Measurements from ENCODE around the gene ACKR3. TPM values are rescaled to one million over a fixed set of nuclear protein-coding genes. Genes with fewer than 3 reads are reported as not detected.

Gene ACKR3
- total RNA-seq, 1 donor = 18.8 TPM

- no peaks in the 10 kb centered on the region for H3K9me3 ChIP-seq (ENCODE audit: low read depth, low read length)
- no peak overlapping the region for H3K4me2 ChIP-seq (ENCODE audit: insufficient read depth, low read length)
- no peaks in the 10 kb centered on the region for H4K20me1 ChIP-seq (ENCODE audit: insufficient read depth, low read length)
- no peak overlapping the region for H2AFZ ChIP-seq (ENCODE audit: low read length)
- H3K79me2 ChIP-seq (ENCODE audit: insufficient read depth, low read length) = no peaks in the 10 kb centered on the region
- H3K4me3 ChIP-seq (ENCODE audit: insufficient read depth, low read length) = no peak overlapping the region
- H3K27ac ChIP-seq (ENCODE audit: low read depth, low read length) = no peak overlapping the region
- H3K36me3 ChIP-seq (ENCODE audit: insufficient read depth, low read length) = no peaks in the 10 kb centered on the region
- TF ChIP-seq CTCF (IDR thresholded peaks at IDR 0.05; ENCODE audit: extremely low read depth, low read depth, low read length) = no peak
- no peak for DNase-seq (ENCODE audit: insufficient read length, low spot score, missing footprints)
- H3K27me3 ChIP-seq (ENCODE audit: insufficient read depth, low read length) = peaks cover 53% of the 10 kb centered on the region
- no peaks in the 10 kb centered on the region for H3K4me1 ChIP-seq (ENCODE audit: insufficient read depth, low read length)
Measured at GRCh38 chr2:236618370-236618769, 48.7 kb downstream of the ACKR3 start.

- Histone ChIP-seq H3K4me3 (ENCODE audit: insufficient read depth, low read length) (no peak overlapping the region), H3K9me3 (ENCODE audit: low read depth, low read length) (no peaks in the 10 kb centered on the region), H2AFZ (ENCODE audit: low read length) (no peak overlapping the region), H3K4me1 (ENCODE audit: insufficient read depth, low read length) (no peaks in the 10 kb centered on the region), H3K27ac (ENCODE audit: low read depth, low read length) (no peak overlapping the region), H3K79me2 (ENCODE audit: insufficient read depth, low read length) (no peaks in the 10 kb centered on the region), H3K27me3 (ENCODE audit: insufficient read depth, low read length) (peaks cover 48% of the 10 kb centered on the region), H4K20me1 (ENCODE audit: insufficient read depth, low read length) (no peaks in the 10 kb centered on the region), H3K36me3 (ENCODE audit: insufficient read depth, low read length) (no peaks in the 10 kb centered on the region), H3K4me2 (ENCODE audit: insufficient read depth, low read length) (no peak overlapping the region)
- DNase-seq (ENCODE audit: insufficient read length, low spot score, missing footprints) = no peak
- no peak for TF ChIP-seq CTCF (IDR thresholded peaks at IDR 0.05; ENCODE audit: extremely low read depth, low read depth, low read length)
Measured at GRCh38 chr2:236619910-236620612, 50.4 kb downstream of the ACKR3 start.

GRCh38 chr2:236621786-236622185 is 52.2 kb downstream of the ACKR3 start:
- H3K4me1 ChIP-seq (ENCODE audit: insufficient read depth, low read length) = no peaks in the 10 kb centered on the region
- H3K79me2 ChIP-seq (ENCODE audit: insufficient read depth, low read length) = no peaks in the 10 kb centered on the region
- TF ChIP-seq CTCF (IDR thresholded peaks at IDR 0.05; ENCODE audit: extremely low read depth, low read depth, low read length) = no peak
- H3K9me3 ChIP-seq (ENCODE audit: low read depth, low read length) = no peaks in the 10 kb centered on the region
- no peaks in the 10 kb centered on the region for H4K20me1 ChIP-seq (ENCODE audit: insufficient read depth, low read length)
- no peak overlapping the region for H2AFZ ChIP-seq (ENCODE audit: low read length)
- peaks cover 40% of the 10 kb centered on the region for H3K27me3 ChIP-seq (ENCODE audit: insufficient read depth, low read length)
- H3K36me3 ChIP-seq (ENCODE audit: insufficient read depth, low read length) = no peaks in the 10 kb centered on the region
- no peak overlapping the region for H3K4me3 ChIP-seq (ENCODE audit: insufficient read depth, low read length)
- H3K27ac ChIP-seq (ENCODE audit: low read depth, low read length) = no peak overlapping the region
- no peak overlapping the region for H3K4me2 ChIP-seq (ENCODE audit: insufficient read depth, low read length)
- no peak for DNase-seq (ENCODE audit: insufficient read length, low spot score, missing footprints)

- no peaks in the 10 kb centered on the region for H3K79me2 ChIP-seq (ENCODE audit: insufficient read depth, low read length)
- H3K27me3 ChIP-seq (ENCODE audit: insufficient read depth, low read length) = peaks cover 38% of the 10 kb centered on the region
Measured at GRCh38 chr2:236622201-236622600, 52.6 kb downstream of the ACKR3 start.

More at GRCh38 chr2:236622201-236622600, 52.6 kb downstream of the ACKR3 start:
- Histone ChIP-seq H2AFZ (ENCODE audit: low read length) (no peak overlapping the region), H3K4me2 (ENCODE audit: insufficient read depth, low read length) (no peak overlapping the region), H3K9me3 (ENCODE audit: low read depth, low read length) (no peaks in the 10 kb centered on the region), H3K27ac (ENCODE audit: low read depth, low read length) (no peak overlapping the region), H3K4me3 (ENCODE audit: insufficient read depth, low read length) (no peak overlapping the region), H3K4me1 (ENCODE audit: insufficient read depth, low read length) (no peaks in the 10 kb centered on the region), H3K36me3 (ENCODE audit: insufficient read depth, low read length) (no peaks in the 10 kb centered on the region), H4K20me1 (ENCODE audit: insufficient read depth, low read length) (no peaks in the 10 kb centered on the region)
- TF ChIP-seq CTCF (IDR thresholded peaks at IDR 0.05; ENCODE audit: extremely low read depth, low read depth, low read length) = no peak
- no peak for DNase-seq (ENCODE audit: insufficient read length, low spot score, missing footprints)
